HG03342 (cell line): ENCODE measurements around the gene MMP20.

Experiments used
- ATAC-seq: cut with Tn5 transposase; IDR thresholded peaks from one replicate; pipeline ENCODE4 v1.9.1; 2021; ENCODE audit warnings: mild to moderate bottlenecking, moderate library complexity; ENCODE audit not compliant: unreplicated experiment

MMP20 gene

DNA sequence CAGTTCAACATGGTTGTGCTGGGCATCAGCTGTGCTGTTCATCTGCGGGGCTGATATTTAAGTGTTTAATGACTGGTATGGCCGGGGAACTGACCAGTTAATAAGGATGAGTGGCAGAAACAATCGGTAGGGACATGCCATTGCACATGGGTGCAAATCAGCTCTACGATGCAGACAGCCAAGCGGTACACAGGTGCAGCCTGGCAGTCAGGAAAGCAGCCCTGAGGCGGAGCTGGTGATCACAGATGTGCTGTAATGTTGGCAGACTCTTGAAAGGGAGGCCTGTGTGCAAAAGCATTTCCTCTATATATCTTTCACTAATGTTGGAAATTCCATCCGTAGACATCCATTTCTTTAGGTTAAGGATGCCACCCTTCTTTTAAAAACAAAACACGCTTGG, 1.1 kb downstream of the MMP20 start:
- ATAC-seq, result no peak

- ATAC-seq, result no peak
Observed at GRCh38 chr11:102623128-102623527, 2.0 kb downstream of the MMP20 start.

GRCh38 chr11:102622258-102622657, 2.9 kb downstream of the MMP20 start:
- ATAC-seq, result no peak

GRCh38 chr11:102620818-102621561, 4.1 kb downstream of the MMP20 start:
- ATAC-seq, result peak; percentile 68

- no peak for ATAC-seq
Observed at GRCh38 chr11:102620179-102620578, 5.0 kb downstream of the MMP20 start.

DNA sequence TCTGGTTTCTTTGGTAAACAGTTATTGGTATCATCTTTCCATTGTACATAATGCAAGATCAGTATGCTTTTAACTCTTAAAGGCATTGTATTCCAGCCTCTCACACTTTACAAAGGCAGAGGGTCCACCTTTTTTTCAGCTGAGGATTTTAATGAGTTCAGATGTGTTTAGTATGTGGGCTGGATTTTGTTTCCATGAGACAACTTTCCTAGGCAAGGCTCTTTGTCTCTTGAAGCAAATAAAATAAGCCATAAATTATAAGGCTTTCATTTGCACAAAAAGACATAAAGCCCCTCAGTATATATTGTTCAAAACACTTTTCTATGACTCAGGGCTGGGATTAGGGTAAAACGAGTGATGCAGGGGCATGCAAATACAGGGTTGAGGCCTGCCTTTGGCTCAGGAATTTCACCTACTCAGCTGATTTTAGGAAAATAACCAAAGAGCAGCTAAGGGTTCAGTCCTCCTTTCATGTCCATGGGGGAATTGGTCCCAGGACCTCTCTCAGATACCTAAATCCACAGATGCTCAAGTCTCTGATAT, 7.6 kb downstream of the MMP20 start:
- no peak for ATAC-seq

DNA sequence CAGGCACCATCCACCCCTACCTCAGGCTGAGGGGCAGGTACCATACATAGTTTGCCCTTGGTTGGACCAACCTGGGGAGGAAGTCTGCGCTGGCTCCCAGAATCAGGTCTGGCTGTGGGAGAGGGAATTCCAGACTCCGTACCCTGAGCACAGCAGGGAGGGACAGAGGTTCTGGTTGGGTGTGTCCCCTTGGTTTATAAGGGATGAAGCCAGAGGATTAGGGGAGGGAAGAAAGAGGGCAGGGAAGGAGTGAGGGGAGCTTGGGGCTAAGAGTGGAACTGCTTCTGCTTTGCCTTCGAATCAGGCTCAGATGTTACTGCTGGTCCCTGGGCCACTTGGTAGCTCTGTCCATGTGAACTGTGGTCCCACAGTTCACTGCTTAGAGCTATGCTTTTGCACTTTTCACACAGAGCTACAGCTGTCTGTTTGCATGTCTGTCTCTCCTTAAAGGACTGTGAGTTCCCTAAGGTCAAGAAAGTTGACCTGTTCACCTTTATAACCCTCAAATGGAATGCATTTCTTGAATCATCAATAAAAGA, 9.2 kb downstream of the MMP20 start:
- ATAC-seq, result no peak

GRCh38 chr11:102615077-102615893, 9.8 kb downstream of the MMP20 start:
- ATAC-seq, result no peak

- no peak for ATAC-seq
Observed at GRCh38 chr11:102614485-102614884, 10.6 kb downstream of the MMP20 start.

GRCh38 chr11:102614031-102614430, 11.1 kb downstream of the MMP20 start:
- ATAC-seq, result no peak

GRCh38 chr11:102613450-102613849, 11.7 kb downstream of the MMP20 start:
- ATAC-seq, result no peak

GRCh38 chr11:102611291-102611690, 13.8 kb downstream of the MMP20 start:
- peak; percentile 32 for ATAC-seq

- ATAC-seq, result peak; percentile 46
Observed at GRCh38 chr11:102610200-102610599, 14.9 kb downstream of the MMP20 start.

- ATAC-seq, result no peak
Observed at GRCh38 chr11:102608699-102609098, 16.4 kb downstream of the MMP20 start.

- ATAC-seq, result no peak
Observed at GRCh38 chr11:102604875-102605274, 20.3 kb downstream of the MMP20 start.

DNA sequence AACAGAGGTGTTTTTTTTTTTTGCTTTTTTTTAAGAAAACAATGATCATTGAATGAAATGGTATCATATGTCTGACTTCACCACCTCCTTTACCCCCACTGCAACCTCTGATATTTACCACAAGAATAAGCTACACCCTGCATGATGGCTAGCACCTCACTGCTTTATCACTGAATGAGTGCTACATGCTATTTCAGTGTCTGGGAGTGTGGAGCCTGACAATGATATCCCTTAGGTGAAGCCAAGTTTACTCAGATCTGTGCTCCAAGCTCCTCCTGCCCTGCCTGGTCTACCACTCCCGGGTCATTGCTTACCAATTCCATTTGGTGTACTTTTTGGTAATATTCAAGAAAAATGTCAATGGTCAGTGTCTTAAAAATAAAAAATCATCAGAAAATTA, 21.1 kb downstream of the MMP20 start:
- ATAC-seq, result no peak

DNA sequence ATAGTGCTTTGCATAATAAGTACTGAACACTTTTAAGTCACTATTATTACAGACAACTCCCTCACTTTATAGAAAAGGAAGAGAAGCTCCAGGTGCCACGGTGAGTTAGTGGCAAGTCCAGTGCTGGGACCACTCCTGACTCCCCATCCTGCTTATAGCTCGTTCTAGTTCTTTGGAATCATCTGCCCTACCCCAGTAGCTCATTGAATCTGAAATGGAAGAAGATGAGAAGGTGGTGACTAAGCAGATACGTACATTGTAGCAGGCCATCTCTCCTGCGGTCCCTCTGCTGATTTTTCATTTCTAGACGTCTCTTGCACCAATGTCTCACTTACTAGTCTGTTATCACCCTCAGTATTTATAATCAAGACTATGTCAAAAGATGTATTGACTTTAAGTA, 21.6 kb downstream of the MMP20 start:
- ATAC-seq, result no peak

DNA sequence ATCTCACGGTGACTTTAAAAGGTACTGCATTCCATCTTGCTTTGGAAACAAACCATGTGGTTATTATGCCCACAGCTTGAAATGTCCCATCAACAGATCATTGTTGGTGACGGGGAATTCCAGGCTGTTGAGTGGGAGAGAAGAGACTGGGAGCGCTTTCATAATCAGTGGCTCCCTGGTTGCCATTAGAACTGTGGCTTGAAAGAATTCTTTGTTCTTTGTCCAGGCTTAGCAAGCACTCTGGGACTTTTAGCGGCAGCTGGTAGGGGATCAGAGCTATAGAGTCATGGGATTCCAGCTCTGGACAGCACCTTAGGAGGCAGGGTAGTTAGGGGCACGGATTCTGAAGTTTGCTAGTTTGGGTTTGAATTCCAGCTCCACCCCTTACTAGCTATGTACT, 22.0 kb downstream of the MMP20 start:
- ATAC-seq, result no peak

DNA sequence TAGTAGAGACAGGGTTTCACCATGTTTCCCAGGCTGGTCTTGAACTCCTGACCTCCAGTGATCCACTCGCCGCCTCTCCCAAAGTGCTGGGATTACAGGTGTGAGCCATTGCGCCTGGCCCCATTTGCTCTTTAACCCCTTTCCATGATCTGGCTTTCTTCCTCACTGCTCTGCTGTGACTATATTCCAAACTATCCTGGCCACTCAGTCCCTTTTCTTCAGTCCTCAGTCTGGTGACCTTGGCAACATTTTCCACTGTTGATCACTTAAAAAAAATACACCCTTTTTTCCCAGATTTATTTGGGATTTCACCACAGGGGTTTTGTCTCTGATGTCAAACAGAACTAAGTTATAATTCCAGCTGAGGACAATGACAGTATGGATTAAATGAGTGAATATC, 24.5 kb downstream of the MMP20 start:
- ATAC-seq, result no peak

DNA sequence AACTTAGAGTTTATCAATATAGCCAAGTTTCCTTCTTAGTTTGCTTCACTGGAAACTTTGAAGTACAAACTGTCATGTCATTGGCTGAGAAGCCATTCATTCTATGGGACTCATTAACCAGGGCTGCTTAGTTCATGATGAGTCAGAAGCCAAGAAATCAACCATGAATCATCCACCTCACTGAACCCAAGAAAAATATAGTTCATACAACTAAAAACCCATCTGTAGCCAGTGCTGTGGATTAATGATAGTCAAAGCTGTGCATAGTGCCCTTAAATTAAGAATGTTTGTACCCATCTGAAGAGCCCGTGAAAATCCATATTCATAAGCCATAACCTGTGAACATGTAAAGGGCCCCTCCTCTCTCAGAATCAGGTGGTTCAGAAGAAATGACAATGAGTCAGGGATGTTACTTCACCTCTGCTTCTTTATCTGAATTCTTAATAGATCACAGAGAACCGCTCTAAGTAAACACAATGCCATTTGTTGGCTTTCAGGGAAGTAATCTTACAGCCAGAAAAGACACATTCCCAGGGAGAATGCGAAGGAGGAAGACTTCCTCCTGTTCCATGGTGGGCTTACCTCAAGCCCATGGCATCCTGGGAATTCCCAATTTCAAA, 25.4 kb downstream of the MMP20 start:
- ATAC-seq, result peak; percentile 93

GRCh38 chr11:102598272-102598671, 26.9 kb downstream of the MMP20 start:
- no peak for ATAC-seq
